Stimulated activated CD8-positive, alpha-beta memory T cell treated with anti-CD3 and anti-CD28 coated beads, Interleukin-7, amount 100 ng/mL, for 4 hours (primary cell): Measurements from ENCODE around the gene TTI1.

ENCODE experiments used
- DNase-seq, 2 donors: peaks; one replicate each; pipeline ENCODE4 v3.0.0-alpha.2; 2020; ENCODE audit warnings: low read depth in 2 of 2

Gene TTI1

DNA sequence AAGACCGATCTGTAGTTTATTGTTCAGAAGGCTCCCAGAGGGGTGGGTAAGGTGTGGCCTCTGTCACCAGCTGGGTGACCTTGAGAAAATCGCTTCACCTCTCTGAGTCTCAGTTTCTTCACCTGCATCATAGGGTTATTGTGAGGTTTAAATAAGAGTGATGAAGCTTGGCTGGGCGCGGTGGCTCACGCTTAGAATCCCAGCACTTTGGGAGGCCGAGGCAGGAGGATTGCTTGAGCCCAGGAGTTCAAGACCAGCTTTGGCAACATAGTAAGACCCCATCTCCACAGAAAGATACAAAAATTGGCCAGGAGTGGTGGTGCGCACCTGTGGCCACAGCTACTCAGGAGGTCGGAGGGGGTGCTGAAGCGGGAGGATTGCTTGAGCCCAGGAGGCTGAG, 94.3 kb downstream of the TTI1 start:
- no peak for DNase-seq

DNA sequence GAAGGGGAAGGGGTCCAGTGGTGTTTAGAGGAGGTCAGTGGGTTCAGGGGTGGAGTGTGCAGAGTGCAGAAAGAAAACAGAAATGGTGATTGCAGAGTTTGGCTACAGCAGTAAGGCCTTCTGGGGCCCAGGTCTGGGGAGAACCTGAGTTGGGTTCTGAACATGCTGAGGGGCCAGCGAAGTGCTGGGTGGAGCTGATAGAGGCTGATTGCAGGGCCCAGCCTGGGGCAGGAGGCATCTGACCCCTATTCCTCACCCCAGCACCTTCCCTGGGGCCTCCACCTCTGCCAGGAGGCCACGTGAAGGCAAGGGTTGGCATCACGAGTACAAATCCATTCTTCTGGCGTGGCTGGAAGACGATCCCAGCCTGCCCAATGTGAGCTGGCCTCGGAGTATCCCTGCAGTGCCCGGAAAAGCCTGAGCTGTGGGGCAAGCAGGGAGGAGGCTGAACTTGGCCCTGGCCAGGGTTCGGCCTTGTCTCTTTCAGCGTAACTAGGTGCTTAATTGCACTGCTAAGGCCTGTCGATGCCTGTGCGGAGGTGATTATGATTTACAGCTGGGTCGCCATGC, 95.0 kb downstream of the TTI1 start:
- DNase-seq: no peak

DNA sequence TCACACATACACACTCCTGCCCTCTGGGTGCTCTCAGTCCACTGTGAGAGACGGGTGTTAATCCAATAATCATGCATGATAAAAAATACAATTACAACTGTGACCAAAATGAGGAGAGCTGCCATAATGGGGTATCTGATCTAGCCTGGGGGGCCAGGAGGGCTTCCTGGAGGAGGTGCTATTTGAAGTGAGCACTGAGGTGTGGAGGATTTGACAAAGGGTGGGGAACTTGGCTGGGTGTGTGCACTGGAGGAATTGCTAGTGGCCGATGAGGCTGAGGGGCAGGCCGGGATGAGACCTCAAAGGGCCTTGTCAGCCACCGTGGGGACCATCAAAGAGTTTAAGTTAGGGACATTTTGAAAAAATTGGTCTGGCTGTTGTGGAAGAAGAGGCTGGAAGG, 95.6 kb downstream of the TTI1 start:
- no peak for DNase-seq

DNA sequence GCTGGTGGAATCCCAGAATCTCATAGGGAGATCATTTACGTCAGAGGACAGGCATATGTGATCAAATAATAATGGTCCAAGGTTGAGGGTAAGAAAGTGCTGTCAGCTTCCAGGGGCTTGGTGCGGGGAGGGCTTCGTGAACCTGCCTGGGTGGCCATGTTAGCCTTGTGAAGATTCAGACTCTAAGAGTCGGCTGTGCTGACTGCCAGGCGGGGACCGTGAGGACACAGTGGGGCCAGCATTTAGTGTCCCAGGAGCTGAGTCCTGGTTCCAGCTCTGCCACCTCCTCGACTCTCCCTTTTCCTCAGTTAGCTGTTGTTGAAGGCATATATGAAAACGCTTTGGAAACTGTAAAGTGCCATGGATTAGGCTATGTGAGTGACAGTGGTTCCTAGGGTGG, 96.8 kb downstream of the TTI1 start:
- no peak for DNase-seq

DNA sequence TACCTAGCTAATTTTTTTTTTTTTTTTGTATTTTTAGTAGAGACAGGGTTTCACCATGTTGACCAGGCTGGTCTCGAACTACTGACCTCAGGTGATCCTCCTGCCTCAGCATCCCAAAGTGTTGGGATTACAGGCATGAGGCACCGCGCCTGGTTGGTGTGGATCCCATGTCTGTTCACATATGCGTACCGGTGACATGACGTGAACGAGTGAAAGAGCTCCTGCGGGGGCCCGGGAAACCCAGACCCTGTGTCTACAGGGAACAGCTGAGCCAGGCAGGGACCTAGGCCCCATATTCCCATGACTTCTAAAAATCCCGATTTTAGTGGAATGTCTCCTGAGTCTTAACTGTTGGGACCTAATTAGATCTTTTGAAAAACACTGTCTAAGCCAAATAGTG, 97.2 kb downstream of the TTI1 start:
- DNase-seq: no peak

DNA sequence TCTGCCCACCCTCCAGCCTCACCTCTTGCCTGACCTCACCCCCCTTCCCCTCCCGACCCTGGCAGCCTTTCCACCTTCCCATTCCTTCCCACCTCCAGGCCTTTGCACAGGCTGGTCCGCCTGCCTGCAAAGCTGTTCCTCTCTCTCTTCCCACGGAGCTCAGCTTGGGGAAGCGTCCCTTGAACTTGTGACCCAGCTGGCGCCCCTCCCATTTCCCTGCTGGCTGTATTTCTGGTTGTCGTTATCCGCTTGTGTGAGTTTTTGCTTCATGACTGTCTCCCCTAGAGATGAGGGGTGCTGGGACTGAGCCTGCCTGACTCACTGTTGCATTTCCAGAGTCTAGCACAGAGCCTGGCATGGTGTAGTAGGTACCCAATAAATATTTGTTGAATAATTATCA, 97.8 kb downstream of the TTI1 start:
- no peak for DNase-seq

DNA sequence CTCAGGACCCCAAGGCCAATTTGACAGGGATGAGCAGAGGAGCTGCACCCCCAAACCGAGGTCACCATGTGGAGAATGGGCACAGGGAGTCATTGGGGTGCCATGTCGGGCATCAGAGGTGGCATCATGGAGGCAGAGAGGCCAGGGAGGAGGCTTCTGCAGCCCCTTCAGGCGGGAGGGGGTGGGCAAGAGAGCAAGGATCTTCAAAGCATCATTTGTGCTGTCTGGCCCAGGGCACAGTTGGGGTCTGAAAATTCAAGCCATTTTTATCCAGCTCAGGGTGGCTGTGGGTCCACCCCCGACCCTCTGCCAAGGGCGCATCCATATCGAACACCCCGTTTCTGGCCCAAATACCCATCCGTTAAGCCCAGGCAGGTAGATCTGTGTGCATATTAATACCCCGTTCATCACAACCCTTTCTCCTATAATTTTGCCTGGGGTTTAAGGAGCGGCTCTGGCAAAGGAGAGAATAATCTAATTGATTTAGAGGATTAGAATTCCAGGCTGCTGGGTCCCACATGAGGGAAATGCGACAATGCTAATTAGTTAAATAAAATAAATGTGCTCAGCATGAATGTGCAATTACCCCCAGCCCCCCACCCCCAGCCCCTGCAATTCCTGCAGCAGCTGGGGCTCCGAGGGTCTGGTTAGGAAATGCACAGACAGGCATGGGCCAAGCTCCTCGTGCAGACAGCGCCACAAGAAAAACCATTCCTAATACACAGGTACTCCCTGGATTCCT, 98.5 kb downstream of the TTI1 start:
- DNase-seq: no peak

DNA sequence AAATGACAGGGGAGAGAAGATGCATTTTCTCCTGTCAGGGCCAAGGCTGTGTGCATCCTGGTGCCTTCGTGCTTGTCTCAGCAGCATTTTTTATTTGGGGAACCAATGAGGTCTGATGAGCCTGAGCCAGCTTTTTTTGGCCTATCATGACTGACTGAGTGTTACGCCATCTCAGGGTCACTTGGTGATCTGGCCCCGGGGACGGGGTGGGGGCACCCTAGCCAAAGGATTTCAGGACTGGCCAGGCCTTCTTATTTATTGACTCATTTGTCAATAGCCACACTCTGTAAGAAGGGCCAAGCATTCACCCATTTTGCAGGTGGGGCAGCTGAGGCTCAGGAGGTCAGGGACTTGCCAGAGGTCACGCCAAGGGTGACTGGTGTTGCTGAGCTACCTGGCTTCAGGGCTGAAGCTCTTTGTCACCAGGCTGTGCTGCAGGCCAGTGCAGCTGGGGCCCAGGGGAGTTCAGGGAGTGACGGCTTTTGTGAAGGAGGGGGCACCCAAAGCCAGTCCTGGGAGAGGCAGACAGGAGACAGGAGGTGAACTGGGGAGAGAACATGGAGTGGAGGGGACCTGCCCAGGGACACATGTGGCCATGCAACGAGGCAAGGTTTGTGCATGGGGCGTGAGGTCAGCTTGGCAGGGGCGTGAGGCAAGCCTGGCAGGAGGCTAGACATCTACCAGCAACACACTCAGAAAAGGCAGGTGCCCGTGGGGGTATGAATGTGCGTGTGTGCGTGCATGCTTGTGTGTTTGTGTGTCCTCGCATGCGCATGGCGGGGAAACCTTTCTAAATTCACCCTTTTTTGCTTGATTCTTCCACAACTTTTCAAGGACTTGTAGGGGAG, 99.2 kb downstream of the TTI1 start:
- DNase-seq: no peak
